Measurements from ENCODE around the gene EIF4B. TPM values are rescaled to one million over a fixed set of nuclear protein-coding genes. Genes with fewer than 3 reads are reported as not detected.

Gene EIF4B
- total and polyA plus RNA-seq, 9 donors, result 316 to 1,452 (median 882) TPM

DNA sequence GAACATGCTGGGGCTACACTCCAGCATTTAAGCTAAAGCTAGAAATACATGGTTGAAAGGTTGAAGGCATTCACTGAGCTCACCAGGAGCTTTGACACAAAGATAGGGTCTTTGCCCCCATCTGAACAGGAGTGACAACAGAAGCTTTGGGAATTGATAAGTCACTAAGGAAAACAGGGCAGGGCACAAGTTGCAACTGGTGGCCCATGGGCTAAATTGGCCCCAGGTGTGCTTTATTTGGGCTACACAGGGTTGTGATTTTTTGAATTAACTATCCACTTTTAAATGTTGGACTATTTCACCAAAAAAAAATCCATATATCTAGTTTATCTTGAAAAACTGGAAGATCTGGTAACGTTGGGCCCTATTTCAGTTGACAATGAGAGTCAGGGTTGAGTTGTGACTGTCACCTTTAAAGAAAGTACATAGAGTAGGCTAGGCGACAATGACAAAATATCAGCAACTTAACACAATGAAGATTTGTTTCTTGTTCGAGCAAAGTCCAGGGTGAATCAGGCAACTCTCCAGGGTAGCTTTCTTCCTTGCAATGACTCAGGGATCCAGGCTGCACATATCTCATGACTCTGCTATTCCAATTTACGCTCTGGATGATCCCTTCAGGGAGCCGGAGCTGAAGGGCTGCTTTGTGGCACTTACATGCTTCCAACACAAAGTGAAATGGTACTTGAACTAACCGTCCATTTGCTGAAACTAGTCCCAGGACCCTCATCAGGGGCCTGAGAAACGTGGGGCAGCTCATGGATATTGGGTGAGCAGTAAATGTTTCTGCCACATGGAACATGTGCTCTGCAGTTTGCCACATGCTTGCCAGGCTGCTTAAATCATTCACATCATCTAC, 13.3 kb upstream of the EIF4B start:
- intact Hi-C loops (cut with DNase I), result no loop called here
- TF ChIP-seq POLR2A (IDR thresholded peaks at IDR 0.05), result no peak
- no peak for TF ChIP-seq EP300 (IDR thresholded peaks at IDR 0.05)
- TF ChIP-seq CTCF (IDR thresholded peaks at IDR 0.05), result no peak
- H3K4me1 ChIP-seq (ENCODE audit: insufficient read depth), result no peaks in the 10 kb centered on the region
- H3K36me3 ChIP-seq, result no peaks in the 10 kb centered on the region
- no peak for DNase-seq
- no peaks in the 10 kb centered on the region for H3K27me3 ChIP-seq
- WGBS, 3 donors, result 76 to 78% (median 76%) methylated on average over 7 of the region's 7 CpGs
- H3K4me3 ChIP-seq, result no peak overlapping the region
- H3K9me3 ChIP-seq, result no peaks in the 10 kb centered on the region
- no peak overlapping the region for H3K27ac ChIP-seq

GRCh38 chr12:52993558-52993869, 12.7 kb upstream of the EIF4B start:
- Histone ChIP-seq H3K4me1 (ENCODE audit: insufficient read depth) (no peaks in the 10 kb centered on the region), H3K27ac (no peak overlapping the region), H3K9me3 (no peaks in the 10 kb centered on the region), H3K4me3 (no peak overlapping the region), H3K27me3 (no peaks in the 10 kb centered on the region), H3K36me3 (no peaks in the 10 kb centered on the region)
- TF ChIP-seq CTCF (IDR thresholded peaks at IDR 0.05), result no peak
- TF ChIP-seq POLR2A (IDR thresholded peaks at IDR 0.05), result no peak
- intact Hi-C loops (cut with DNase I), result no loop called here
- no peak for DNase-seq

DNA sequence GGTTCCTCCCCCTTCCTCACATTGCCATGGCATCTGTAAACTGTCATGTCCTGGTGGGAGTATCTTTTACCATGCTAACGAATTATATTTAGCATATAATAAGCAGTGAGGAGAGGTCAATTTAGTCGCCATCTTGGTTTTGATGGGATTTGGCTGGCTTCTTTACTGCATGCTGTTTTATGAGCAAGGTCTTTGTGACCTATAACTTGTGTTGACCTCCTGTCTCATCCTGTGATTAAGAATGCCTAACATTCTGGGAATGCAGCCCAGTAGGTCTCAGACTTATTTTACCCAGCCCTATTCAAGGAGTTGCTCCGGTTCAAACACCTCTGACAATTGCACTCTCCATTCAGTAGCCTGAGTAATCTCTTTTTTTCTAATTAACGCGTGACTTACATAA, 2.1 kb upstream of the EIF4B start:
- DNase-seq, result no peak
- 27 to 32% (median 27%) methylated on average over 5 of the region's 5 CpGs for WGBS, 3 donors

DNA sequence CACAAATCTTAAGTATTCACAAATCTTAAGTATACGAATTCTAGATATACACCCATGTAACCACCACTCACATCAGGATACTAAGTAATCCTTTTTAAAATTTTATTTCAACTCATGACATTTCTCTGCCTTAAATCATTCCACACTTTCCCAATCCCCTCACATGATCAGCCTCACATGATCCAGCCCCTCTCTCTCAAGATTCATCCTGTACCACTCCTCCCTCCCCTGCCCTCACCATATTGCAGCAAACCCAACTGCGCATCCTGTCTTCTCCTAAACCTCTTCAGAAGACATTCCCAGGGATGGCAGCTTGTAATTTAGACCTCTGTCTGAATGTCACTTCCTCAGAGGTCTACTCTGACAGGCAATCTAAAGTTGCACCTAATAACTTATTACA, 1.7 kb upstream of the EIF4B start:
- 67 to 79% (median 71%) methylated on average over 2 of the region's 2 CpGs for WGBS, 3 donors
- TF ChIP-seq EP300 (IDR thresholded peaks at IDR 0.05) (no peak), CTCF (IDR thresholded peaks at IDR 0.05) (no peak), POLR2A (IDR thresholded peaks at IDR 0.05) (no peak)
- intact Hi-C loops (cut with DNase I), result no loop called here
- Histone ChIP-seq H3K9me3 (no peaks in the 10 kb centered on the region), H3K4me1 (ENCODE audit: insufficient read depth) (no peaks in the 10 kb centered on the region), H3K4me3 (no peak overlapping the region), H3K27ac (no peak overlapping the region), H3K27me3 (no peaks in the 10 kb centered on the region), H3K36me3 (no peaks in the 10 kb centered on the region)
- no peak for DNase-seq

More for the DNA sequence above, 2.1 kb upstream of the EIF4B start:
- H3K9me3 ChIP-seq, result no peaks in the 10 kb centered on the region
- TF ChIP-seq EP300 (IDR thresholded peaks at IDR 0.05), result no peak
- no peak for TF ChIP-seq CTCF (IDR thresholded peaks at IDR 0.05)
- H3K4me3 ChIP-seq, result no peak overlapping the region
- H3K36me3 ChIP-seq, result no peaks in the 10 kb centered on the region
- no peak overlapping the region for H3K27ac ChIP-seq
- H3K27me3 ChIP-seq, result no peaks in the 10 kb centered on the region
- no peaks in the 10 kb centered on the region for H3K4me1 ChIP-seq (ENCODE audit: insufficient read depth)
- intact Hi-C loops (cut with DNase I), result no loop called here
